ENCODE results near the gene GTF3C2. TPM values are rescaled to one million over a fixed set of nuclear protein-coding genes. Genes with fewer than 3 reads are reported as not detected.

GTF3C2 gene
- total RNA-seq, 4 donors from 2014 or later = 54.3 to 125 (median 62.9) TPM

DNA sequence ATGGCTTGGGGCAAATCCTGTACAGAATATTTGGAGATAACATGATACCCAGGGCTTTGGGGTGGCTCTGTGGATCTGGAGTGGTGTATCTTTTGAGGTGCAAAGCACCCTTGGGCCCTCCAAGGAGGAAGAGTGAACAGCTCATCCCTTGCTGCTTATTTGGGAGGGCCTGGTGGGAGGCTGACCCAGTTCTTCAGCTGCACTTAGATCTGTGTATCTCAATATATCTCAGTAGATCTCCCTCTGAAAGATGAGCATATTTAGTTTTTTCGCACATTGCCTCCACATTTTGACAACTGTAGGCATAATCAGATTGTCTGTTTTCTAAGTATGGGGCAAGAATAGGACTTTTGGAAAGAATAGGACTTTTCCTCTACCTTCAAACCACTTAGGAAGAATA is 71.6 kb downstream of the GTF3C2 start:
- intact Hi-C loops (cut with DNase I; ENCODE audit: low total_unique reads) = loop anchor here (5.0 kb wide), 1 partner anchor 183 kb away; no protein-coding TSS in a partner anchor
- TF ChIP-seq POLR2A (IDR thresholded peaks at IDR 0.05) = no peak
- TF ChIP-seq, protein P1, sequence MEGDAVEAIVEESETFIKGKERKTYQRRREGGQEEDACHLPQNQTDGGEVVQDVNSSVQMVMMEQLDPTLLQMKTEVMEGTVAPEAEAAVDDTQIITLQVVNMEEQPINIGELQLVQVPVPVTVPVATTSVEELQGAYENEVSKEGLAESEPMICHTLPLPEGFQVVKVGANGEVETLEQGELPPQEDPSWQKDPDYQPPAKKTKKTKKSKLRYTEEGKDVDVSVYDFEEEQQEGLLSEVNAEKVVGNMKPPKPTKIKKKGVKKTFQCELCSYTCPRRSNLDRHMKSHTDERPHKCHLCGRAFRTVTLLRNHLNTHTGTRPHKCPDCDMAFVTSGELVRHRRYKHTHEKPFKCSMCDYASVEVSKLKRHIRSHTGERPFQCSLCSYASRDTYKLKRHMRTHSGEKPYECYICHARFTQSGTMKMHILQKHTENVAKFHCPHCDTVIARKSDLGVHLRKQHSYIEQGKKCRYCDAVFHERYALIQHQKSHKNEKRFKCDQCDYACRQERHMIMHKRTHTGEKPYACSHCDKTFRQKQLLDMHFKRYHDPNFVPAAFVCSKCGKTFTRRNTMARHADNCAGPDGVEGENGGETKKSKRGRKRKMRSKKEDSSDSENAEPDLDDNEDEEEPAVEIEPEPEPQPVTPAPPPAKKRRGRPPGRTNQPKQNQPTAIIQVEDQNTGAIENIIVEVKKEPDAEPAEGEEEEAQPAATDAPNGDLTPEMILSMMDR (IDR thresholded peaks at IDR 0.05) = no peak

DNA sequence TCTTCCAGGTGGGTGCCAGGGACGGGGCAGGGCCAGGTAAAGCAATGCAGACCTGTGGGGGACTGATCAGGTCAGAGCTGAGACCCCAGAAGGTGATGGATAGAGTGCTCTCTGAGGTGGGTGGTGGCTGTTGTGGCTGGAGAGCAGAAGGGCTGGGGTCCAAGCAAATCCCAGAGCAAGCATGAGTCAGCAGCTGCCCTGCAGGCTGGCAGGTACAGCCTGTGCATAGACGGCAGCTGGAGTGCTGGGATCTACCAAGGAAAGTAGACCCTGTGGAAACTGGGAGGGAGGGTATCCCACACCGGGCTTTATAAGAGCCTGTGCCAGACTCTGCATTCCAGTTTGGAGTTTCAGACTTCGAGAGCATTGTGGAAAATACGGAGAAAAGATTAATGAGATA is 73.7 kb downstream of the GTF3C2 start:
- 54 to 61% methylated on average over 5 of the region's 5 CpGs for WGBS, 2 donors
- intact Hi-C loops (cut with DNase I; ENCODE audit: low total_unique reads) = loop anchor here (5.0 kb wide), 1 partner anchor 181 kb away; no protein-coding TSS in a partner anchor
- TF ChIP-seq, protein P1 (IDR thresholded peaks at IDR 0.05) = no peak
- TF ChIP-seq POLR2A (IDR thresholded peaks at IDR 0.05) = no peak
- H3K4me3 ChIP-seq (ENCODE audit: low read depth, poor library complexity, severe bottlenecking) = no peak overlapping the region
- DNase-seq (ENCODE audit: low spot score in 2 of 2) = no peak

More for the DNA sequence above, 71.6 kb downstream of the GTF3C2 start:
- DNase-seq (ENCODE audit: low spot score in 2 of 2) = no peak
- no peak overlapping the region for H3K4me3 ChIP-seq (ENCODE audit: low read depth, poor library complexity, severe bottlenecking)
- 90 to 93% methylated on average over 1 of the region's 1 CpG for WGBS, 2 donors

DNA sequence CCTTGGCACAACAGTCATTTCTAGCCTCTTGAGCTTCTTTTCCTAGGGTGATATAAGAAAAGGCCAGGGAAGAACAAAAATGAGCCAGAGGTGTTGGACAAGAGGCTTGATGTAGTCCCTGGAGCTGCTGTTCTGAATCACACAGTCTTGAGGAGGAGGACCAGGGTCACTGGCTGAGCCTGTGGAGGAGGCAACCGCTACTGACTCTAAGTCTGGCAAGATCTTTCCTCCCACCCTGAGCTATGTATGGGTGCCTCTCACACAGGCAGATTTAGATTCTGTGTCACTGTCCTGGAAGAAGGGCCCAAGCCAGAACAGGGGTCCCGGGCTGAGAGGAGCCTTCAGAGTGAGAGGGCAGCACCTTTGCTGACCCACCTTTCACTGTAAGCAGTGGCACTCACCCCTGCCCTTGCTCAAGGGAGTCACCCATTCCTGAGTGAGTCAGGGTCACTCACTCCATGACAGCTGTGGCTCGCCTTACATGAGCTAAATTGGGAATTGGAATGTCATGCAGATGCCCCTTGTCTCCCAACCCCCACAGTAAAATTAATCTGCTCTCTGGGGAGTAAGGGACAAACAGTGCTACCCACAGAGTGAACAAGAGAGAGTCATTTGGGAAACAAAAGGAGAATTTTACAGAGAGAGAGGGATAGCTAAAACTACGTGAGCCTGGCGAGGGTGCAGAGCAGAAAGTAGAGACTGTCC is 74.6 kb downstream of the GTF3C2 start, which contains the start of gene TRIM54:
Gene TRIM54 (plus strand): TSS at position 575 of the 705 bp plus-strand sequence. CDS start 303 bp downstream, outside the sequence.
- WGBS, 2 donors = 52 to 57% methylated on average over 5 of the region's 5 CpGs
- no peak for TF ChIP-seq POLR2A (IDR thresholded peaks at IDR 0.05)
- TF ChIP-seq, protein P1 (IDR thresholded peaks at IDR 0.05) = no peak
- intact Hi-C loops (cut with DNase I; ENCODE audit: low total_unique reads) = loop anchor here (5.0 kb wide), 1 partner anchor 180 kb away; no protein-coding TSS in a partner anchor
- DNase-seq (ENCODE audit: low spot score in 2 of 2) = no peak
- no peak within 1 kb of the TSS for H3K4me3 ChIP-seq (ENCODE audit: low read depth, poor library complexity, severe bottlenecking)

DNA sequence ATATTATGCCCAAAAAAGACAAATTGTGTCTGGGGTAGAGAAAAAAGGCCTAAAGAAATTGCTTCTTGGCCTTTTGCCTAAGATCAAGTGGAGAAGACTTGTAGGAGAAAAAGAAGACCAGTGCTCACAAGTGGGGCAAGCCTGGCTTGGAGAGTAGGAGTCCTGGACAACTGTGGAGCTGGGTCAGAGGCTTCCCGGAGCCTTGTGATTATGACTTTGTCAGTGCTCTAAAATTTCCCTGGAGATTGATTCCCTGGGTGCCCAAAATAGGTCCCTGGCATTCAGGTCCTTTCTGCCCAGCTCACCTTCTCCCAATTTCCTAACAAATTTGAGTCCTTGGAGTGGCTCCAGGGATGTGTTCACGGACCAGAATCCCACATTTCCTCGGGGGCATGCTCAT is 75.1 kb downstream of the GTF3C2 start:
- H3K4me3 ChIP-seq (ENCODE audit: low read depth, poor library complexity, severe bottlenecking) = no peak overlapping the region
- intact Hi-C loops (cut with DNase I; ENCODE audit: low total_unique reads) = loop anchor here (5.0 kb wide), 1 partner anchor 179 kb away; no protein-coding TSS in a partner anchor
- 61 to 68% methylated on average over 3 of the region's 3 CpGs for WGBS, 2 donors
- TF ChIP-seq, protein P1 (IDR thresholded peaks at IDR 0.05) = no peak
- TF ChIP-seq POLR2A (IDR thresholded peaks at IDR 0.05) = no peak
- no peak for DNase-seq (ENCODE audit: low spot score in 2 of 2)

DNA sequence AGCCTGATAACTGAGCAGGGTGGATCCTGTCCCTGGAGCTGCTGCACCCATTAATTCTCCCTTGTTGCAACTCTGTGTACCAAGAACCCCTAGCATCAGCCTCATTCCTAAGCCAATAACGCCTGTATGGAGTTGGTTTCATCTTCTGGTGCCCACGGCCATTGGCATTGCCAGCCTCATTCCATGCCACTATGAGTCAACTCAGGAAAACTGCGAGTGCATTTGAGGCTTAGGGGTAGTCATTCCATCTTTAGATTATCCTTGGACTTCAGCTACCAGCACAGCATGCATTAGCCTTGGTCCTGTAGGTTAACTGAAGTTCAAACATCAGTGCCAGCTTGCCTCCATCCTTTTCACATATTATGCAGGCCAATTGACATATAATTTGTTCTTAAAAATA is 75.7 kb downstream of the GTF3C2 start:
- no peak overlapping the region for H3K4me3 ChIP-seq (ENCODE audit: low read depth, poor library complexity, severe bottlenecking)
- intact Hi-C loops (cut with DNase I; ENCODE audit: low total_unique reads) = loop anchor here (5.0 kb wide), 1 partner anchor 179 kb away; no protein-coding TSS in a partner anchor
- TF ChIP-seq, protein P1 (IDR thresholded peaks at IDR 0.05) = no peak
- TF ChIP-seq POLR2A (IDR thresholded peaks at IDR 0.05) = no peak
- WGBS, 2 donors = 58 to 65% methylated on average over 3 of the region's 3 CpGs
- DNase-seq (ENCODE audit: low spot score in 2 of 2) = no peak
